Left kidney (tissue), 2 donors: Measurements from ENCODE around the gene ITGB6. TPM values are rescaled to one million over a fixed set of nuclear protein-coding genes. Genes with fewer than 3 reads are reported as not detected.

ENCODE experiments used
- DNase-seq: peaks from one replicate; pipeline ENCODE4 v3.0.0-alpha.2; 2013
- polyA plus RNA-seq: library from polyadenylated mRNA; unstranded; fragments of 120-200 nt; gene quantifications from one replicate; pipeline ENCODE4 v1.2.1, GENCODE V29; 2013; ENCODE audit not compliant: insufficient read length

The ITGB6 gene
- polyA plus RNA-seq, 1 donor: 16.7 TPM

DNA sequence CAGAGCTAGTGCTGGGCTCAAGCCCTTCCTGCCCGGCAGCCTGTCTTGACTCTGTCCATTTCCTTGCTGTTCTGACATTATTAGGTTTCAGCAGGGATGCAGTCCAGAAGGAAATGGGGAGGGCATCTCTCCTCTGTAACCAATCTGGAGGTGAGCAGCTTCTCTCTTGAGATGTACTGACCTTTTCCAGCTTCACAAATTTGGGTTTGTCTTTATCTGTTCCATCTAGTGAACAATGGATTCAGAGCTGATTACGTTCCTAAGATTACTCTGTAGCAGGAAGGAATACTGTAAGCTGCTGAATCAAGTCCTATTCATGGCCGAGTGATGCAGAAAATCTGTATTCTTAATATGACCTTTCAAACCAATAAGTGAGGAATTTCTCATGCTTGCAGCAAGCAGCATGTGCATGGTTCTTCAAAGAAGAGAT lies 148.7 kb downstream of the ITGB6 start:
- DNase-seq: no peak

DNA sequence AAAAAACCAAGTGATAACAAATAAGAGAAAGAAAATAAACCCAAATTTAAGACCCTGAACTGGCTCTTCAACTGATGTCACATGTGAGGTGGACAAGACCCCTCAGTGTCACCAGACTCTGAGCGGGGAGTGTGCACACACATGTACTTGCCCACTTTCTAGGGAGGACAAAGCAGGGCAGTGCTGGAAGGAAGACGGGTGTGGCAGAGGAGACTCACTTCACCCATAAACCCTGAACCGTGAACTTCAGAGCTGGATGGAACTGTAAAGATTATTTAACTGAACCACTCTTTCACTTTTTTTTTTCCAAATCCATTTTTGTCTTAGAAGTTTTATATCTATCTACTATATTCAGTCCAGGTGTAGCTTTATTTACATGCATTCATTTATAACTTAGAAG lies 149.9 kb downstream of the ITGB6 start:
- no peak for DNase-seq

Other genes starting within 250 kb of the ITGB6 start
- 117 TPM for gene PLA2R1, start 137.7 kb downstream of the ITGB6 start, polyA plus RNA-seq